Stimulated activated CD4-positive, alpha-beta T cell treated with anti-CD3 and anti-CD28 coated beads, Interleukin-2, amount 100 ng/mL, for 24 hours (primary cell): ENCODE measurements around the gene CABP4.
A peak's percentile ranks its signal among the peaks of the same experiment; 100 is the strongest.

ENCODE experiments used
- DNase-seq, 2 donors: peaks; one replicate each; pipeline ENCODE4 v3.0.0-alpha.2; 2020

Gene CABP4

DNA sequence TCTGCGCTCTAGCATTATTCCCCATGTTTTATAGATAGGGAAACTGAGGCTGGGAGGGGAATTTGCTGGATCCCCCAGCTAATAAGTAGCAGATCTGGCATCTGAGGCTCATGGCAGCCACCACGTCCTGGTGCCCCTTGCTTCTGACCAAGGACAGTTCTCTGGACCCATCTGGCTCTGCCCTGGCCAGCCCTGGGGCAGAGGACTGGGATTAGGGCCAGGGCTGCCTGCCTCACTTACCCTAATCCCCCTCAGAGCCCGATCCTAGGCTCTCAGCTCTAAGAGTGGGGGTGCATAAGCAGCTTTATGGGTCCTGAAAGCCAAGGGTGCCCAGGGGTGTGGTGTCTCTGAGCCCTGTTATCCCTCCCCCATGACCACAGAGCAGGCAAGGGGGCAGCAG lies at the start of gene CABP4:
TSS of gene CABP4 (plus strand) at position 301 of the 400 bp plus-strand sequence. CDS start at position 371, 70 bp downstream.
- DNase-seq: no peak

GRCh38 chr11:67405688-67406339 lies 49.3 kb upstream of the CABP4 start:
- DNase-seq: no peak

GRCh38 chr11:67406420-67406968 lies 48.7 kb upstream of the CABP4 start:
- no peak for DNase-seq

DNA sequence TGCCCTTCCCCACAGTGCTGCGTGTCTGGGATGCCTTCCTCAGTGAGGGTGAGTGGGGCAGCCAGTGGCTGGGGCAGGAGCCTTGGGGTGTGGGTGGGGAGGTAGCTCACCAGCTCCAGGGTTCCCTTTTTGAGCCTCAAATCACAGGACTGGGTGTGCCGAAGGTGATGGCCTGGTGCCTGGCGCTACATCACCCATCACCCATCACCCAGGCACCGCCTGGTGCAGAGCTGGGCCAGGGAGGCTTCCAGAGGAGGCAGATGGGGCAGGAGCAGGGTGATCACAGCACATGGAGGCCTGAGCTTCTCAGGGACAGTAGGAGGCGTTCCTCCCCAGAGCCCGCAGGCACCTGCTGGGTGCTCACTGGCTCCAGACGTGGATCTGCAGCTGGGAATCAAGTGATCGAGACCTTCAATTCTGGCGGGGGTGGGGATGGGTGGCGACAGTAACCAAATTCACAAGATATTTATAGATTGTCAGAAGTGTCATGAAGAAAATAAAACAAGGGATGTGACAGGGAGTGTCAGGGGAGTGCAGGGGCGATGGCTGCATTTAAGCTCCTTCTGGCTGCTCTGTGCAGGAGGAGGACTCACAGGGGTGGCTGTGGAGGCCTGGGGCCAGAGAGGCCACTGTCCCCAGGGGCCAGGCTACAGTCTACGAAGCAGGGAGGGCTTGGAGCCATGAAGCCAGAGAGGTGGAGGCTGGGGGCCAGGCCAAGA lies 48.0 kb upstream of the CABP4 start:
- peak; percentile 38 to 45 for DNase-seq

DNA sequence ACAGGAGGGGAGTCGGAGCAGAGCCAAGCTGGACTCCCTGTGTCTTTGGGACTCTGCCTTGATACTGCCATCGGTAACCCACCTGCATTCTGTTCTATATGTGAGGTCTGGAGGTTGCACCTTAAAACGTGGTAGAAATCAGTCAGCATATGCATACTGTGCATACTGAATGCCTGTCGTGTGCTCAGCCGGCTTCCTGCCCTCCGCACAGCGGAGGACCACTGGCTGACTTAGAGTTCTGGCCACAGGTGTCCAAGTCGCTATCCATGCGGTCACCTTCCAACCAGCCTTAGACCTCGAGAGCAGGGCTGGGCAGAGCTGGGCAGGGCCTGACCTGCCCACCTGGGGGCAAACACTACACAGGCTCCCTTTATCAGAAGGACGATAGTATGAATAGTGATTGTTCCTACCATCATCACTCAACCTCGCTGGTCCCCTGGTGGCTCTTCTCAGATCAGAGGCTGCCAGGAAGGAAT lies 47.4 kb upstream of the CABP4 start:
- DNase-seq: no peak

DNA sequence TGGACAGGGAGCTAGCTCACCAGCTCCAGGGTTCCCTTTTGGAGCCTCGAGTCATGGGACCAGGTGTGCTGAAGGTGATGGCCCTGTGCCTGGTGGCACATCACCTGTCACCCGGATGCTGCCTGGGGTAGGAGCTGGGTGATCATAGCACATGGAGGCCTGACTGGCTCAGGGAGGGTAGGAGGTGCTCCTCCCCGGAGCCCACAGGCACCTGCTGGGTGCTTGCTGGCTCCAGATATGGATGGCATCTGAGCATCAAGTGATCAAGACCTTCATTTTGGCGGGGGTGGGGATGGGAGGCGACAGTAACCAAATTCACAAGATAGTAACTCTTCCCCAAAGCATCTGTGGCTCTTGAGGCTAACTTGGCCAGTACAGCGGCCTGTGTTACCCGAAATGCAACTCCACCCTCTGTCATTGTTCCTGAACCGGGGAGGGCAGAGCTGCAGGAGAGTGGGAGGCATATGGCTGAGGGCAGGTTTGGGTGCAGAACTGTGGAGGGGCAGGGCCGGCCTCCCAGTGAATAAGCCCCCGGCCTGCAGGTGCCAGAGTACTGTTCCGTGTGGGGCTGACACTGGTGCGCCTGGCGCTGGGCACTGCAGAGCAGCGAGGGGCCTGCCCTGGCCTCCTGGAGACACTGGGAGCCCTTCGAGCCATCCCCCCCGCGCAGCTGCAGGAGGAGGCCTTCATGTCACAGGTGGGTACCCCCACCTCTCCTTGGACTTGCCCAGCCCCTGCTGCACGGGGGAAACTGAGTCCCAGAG lies 46.5 kb upstream of the CABP4 start:
- peak in 1 of 2 donors; percentile 33 for DNase-seq

GRCh38 chr11:67409261-67409666 lies 45.9 kb upstream of the CABP4 start:
- DNase-seq: peak; percentile 63 to 74

GRCh38 chr11:67409781-67410368 lies 45.3 kb upstream of the CABP4 start:
- peak in 1 of 2 donors; percentile 37 for DNase-seq

DNA sequence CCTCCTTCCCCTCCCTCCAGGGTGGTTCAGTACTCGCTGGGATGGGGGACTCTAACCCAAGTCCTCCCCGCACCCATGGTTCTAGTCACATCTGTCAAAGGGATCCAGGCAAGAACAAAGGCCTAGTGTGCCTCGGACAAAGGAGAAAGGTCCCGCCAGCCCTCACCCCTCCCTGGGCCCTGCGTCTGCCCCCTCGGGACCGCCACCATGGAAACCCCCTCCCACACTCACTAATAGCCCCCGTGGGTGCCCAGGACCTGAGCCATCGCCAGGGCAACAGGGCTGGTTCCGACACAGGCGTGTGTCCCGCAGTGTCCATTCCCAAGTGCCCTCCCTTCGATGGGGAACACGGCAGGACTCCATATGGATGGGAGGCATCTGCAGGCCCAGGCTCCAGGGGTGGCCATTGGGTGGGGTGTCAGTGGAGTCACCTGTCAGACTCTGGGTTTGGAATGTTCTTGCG lies 44.8 kb upstream of the CABP4 start:
- DNase-seq: no peak

DNA sequence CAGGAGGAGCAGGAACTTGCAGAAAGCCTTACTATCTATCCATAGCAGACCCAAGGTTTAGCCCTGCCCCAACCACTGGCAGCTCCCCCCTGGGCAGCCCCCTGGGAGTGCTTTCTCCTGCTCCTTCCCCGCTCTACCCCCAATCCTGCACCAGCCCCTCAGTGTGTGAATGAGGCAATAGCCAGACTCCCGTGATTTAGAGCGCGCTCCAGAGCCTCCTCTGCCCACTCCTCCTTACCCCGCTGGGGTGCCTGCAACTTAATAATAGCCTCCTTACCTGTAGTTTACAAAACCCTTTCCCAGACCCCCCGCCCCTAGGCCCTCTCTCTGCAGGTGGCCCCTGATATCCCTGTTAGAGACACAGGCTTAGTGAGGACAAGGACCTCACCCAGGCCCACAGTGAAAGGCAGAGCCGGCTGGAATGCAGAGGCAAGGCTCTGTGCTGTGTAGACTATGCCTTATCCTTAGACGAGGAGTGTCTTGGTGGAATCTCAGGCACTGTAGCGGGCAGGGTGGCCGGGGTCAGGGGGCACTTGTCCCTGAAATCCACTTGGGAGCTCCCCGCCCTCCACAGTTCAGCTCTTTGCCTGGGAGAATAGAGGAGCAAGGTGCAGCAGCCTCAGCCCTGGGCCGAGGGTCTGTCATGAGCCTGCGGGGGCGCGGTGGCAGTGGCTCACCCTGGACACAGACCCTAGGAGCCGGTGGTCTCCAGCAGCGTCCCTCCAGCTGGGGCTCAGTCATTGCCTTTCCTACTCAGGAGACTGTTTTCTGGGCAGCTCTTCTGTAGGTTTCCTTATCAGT lies 44.0 kb upstream of the CABP4 start:
- no peak for DNase-seq

DNA sequence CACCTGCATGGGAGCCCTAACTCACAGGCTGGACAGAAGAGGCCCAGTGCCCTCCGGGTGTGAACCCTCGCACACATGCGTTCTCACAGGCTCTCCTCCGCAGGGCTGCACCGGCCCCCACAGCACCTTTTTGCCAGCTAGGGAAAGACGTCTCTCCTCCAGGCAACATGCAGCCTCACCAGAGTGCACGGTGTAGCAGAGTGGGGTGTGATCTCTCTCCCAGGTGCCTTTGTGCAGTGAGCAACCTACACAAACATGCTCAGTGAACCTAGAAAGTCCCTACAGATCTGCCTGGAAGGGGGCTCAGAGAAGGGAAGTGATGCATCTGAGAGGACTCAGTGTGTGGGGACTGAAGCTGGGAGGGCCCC lies 43.4 kb upstream of the CABP4 start:
- peak in 1 of 2 donors; percentile 22 for DNase-seq

- no peak for DNase-seq
Observed at GRCh38 chr11:67412495-67413179, 42.5 kb upstream of the CABP4 start.

GRCh38 chr11:67413266-67413849 lies 41.8 kb upstream of the CABP4 start:
- DNase-seq: no peak

- DNase-seq: peak in 1 of 2 donors; percentile 38
Observed at GRCh38 chr11:67415501-67416304, 39.5 kb upstream of the CABP4 start, which contains the start of gene CARNS1. Gene CARNS1 (plus strand): TSS chr11:67415678. CDS start chr11:67416200, 522 bp downstream.

GRCh38 chr11:67416416-67417335 lies 38.5 kb upstream of the CABP4 start:
- DNase-seq: peak; percentile 49 to 64

GRCh38 chr11:67417425-67417824 lies 37.7 kb upstream of the CABP4 start:
- no peak for DNase-seq

GRCh38 chr11:67418476-67419281 lies 36.5 kb upstream of the CABP4 start:
- DNase-seq: peak in 1 of 2 donors; percentile 40
